HG03103 (cell line): ENCODE measurements around the gene CLCN3.
A peak's percentile ranks its signal among the peaks of the same experiment; 100 is the strongest.
"Not testable (repeated sequence)": the region's sequence is repeated elsewhere in the genome, so short reads cannot be mapped to it uniquely, and the experiment has no call there.

ENCODE experiments used
- ATAC-seq: cut with Tn5 transposase; IDR thresholded peaks from one replicate; pipeline ENCODE4 v1.9.1; 2021; ENCODE audit warnings: low read depth; ENCODE audit not compliant: unreplicated experiment

CLCN3 gene

DNA sequence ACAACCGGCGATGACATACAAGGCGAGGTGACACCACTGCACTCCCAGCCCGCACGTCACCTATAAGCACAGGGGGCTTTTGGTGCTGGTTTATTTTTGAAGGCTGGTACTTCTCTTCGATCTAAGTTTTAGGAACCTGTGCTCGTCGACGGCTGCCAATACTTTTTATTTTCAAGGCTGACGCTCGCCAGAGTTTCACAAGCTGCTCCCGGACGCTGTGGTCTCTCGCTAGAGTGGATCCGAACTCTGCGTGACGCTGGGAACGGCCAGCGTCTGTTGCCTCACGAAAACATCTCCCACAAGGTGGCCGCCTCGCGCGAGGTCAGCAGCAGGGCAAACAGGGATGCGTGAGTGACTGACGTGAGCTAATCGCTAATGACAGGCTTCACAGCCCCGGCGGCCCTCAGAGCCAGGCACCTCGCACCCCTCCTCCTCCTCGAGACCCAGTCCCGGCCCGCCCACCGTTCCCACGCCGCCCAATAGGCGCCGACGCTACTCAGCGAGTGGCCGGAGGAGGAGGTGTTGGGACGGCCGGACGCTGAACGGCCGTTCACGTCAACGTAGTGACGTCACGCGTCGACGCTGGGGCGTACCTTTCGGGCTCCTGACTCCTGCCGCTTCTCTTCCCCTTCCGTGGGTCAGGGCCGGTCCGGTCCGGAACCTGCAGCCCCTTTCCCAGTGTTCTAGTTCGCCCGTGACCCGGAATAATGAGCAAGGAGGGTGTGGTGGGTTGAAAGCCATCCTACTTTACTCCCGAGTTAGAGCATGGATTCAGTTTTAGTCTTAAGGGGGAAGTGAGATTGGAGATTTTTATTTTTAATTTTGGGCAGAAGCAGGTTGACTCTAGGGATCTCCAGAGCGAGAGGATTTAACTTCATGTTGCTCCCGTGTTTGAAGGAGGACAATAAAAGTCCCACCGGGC, at the start of gene CLCN3:
CLCN3 (plus strand) TSS at position 621 of the 922 bp plus-strand sequence. CDS start 15,351 bp downstream, outside the sequence.
- peak; percentile 88 for ATAC-seq

DNA sequence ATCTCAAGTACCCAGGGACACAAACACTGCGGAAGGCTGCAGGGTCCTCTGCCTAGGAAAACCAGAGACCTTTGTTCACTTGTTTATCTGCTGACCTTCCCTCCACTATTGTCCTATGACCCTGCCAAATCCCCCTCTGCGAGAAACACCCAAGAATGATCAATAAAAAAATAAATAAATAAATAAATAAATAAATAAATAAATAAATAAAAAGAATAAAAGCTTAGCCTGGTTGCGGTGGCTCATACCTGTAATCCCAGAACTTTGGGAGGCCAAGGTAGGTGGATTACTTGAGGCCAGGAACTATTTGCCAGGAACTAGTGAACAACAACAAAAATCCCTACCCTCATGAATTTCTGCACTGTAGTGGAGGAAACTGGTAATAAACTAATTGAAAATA, 49.4 kb upstream of the CLCN3 start:
- ATAC-seq: not testable (repeated sequence)

DNA sequence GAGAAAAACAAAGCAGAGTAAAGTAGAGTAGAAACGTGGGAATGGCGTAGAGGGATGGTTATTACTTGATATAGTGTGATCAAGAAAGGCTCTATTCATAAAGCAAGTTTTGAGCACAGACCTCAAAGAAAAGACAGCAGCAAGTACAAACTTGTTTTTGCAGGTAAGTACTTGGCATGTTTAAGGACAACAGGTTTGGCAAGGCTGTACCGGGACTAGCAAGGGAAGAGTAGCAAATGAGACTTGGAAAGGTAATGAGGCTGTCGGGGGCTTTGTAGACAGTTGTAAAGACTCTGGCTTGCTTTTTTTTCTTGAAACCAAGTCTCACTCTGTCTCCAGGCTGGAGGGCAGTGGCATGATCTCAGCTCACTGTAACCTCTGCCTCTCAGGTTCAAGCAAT, 48.9 kb upstream of the CLCN3 start:
- no peak for ATAC-seq

DNA sequence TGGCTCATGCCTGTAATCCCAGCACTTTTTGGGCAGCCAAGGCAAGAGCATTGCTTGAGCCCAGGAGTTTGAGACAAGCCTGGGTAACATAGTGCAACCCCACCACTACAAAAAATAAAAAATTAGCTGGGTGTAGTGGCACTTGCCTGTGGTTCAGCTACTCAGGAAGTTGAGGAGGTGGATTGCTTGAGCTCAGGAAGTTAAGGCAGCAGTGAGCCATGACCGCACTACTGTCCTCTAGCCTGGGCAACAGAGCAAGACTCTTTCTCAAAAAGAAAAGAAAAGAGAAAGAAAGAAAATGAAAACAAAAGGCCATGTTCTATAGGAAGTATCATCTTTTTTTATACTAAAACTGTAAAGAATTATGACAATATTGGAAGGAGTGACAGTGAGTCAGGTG, 46.5 kb upstream of the CLCN3 start:
- peak; percentile 70 for ATAC-seq

DNA sequence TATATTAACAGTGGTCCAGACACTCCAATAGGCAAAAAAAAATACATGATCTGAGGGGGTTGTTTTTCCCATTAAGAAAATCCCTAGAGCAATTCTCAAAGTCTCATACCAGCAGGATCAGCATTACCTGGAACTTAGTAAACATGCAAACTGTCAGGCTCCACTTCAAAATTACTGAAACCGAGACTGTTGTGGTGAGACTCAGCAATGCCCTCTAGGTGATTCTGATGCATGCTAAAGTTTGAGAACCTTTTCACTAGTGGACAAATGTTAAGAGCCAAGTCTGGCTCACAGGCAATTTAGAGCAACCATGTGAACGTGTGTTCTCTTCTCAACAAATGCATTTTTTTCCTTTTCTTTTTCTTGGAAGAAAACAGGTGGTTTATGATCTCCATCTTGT, 38.2 kb upstream of the CLCN3 start:
- peak; percentile 89 for ATAC-seq

DNA sequence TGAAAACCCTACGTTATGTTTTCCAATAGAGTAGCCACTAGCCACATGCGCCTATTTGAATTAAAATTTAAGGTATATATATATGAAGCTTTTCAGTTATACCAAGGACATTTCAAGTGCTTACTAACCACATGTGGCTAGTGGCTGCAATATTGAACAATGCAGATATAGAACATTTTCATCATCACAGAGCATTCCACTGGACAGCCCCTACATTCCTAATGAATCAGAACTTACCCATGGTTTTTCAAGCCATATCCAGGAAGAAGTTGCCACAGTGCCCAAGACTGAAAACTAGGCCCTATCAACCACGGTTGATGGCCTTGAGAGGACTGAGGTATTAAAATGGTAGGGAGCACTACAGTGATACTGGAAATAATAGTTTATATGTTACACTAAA, 37.7 kb upstream of the CLCN3 start:
- no peak for ATAC-seq

DNA sequence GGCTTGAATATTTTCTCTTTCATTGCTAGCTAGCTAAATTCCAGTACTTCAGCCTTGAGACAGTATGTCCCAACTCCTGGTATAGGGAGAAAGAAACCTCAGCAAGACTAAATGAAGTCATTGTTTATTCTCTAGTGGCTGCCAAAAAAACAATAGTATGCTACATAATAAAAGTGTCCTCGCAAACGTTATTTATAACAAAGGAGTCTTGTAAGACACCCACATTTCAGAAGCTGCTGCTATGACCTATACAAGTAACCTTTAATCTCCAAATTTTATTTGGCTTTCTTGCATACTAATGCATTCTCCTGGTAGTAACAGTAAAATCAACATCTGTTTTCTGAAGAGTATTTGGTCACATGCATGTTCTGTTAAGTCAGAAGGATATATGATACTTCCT, 36.8 kb upstream of the CLCN3 start:
- no peak for ATAC-seq

DNA sequence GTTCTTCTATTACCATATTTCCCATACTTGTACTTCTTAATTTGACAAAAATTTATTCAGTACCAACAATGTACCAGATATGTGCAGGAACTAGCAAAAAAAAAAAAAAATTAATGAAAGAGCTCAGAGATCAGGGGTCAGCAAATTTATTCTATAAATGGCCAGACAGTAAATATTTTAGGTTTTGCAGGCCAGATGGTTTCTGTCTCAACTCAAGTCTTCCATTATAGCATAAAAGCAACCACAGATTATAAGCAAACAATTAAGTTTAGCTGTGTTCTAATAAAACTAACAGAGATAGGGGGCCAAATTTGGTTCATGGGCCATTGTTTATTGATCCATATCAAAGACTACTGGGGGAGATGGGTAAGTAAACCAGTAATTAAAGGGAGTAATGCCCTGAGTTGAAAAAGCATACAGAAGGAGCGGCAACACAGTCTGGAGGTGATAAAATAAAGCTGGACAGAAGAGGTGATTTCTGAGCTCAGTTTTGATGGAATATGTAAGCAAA, 27.3 kb upstream of the CLCN3 start:
- no peak for ATAC-seq

DNA sequence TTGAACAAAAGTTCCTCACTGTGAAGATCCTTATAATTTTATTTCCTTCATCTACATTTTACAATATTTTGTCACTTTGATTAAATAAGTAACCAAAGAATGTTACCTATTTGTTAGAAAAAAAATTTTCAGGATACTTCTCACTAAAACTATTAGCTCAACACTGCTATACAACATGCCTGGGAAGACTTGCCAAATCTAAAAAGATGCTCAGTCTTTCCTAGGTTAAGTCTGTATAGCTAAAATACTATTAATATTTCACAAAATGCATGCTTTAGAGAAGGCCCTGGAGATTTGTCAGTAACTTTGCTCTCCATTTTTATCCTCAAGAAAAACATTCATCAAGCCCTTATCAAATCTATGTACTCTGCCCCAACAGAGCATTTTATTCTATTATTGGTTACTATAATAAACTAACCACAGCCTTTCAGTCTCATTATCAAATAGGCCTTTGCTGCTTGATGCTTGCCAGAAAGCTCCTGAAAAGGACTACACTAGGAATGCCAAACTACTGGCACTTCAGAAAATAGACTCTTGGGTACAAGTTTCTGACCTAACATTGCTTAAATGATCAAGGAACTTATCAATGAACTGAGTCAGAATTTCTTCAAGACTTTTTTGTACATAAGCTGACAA, 25.7 kb upstream of the CLCN3 start:
- ATAC-seq: no peak

DNA sequence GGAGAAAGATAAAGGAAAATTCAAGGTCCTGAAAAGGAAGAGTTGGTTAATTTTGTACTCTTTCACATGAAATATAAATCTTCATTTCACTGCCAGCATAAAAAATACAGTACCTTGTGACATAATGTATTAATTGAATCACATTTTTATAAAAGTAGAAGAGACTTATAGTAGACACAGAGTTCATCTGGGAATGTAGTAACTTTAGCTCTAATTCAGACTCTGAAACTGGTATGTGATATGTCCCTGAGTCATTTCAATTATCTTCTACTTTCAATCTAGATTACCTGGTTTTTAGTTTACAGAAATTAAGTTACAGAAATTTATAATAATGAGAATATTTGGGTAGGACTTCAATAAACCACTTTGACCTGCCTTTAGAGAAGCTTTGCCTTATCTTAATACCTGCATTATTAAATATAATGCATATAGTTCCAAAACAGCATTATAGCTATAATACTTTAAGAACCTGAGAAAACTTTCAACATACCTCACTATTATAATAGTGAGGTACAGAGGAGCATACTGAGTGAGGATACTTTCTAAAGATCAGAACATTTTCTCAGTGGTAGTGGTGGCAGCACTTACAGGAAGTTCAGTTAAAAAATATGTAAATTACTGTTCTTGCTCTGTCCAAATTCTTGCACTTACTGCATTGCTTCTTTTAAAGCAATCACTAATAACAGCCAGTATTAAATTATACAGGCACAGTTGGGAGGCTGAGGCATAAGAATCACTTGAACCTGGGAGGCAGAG, 19.2 kb upstream of the CLCN3 start:
- peak; percentile 49 for ATAC-seq

DNA sequence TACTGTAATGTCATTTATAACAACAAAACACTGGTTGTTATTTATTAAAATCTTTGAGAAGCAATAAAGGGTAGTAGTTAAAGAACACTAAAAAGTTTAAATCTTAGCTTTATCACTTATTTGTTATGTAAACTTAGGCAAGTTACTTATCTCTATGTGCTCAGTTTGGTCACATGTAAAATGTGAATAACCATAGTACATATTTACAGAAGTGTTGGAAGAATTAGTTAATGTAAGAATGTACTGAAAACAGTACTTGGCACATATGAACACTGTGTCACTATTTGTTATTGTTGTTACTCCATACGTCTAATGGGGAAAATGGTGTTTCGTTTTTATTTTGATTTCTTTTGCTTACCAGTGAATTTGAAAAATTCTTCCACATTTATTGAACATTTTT, 17.1 kb upstream of the CLCN3 start:
- no peak for ATAC-seq

DNA sequence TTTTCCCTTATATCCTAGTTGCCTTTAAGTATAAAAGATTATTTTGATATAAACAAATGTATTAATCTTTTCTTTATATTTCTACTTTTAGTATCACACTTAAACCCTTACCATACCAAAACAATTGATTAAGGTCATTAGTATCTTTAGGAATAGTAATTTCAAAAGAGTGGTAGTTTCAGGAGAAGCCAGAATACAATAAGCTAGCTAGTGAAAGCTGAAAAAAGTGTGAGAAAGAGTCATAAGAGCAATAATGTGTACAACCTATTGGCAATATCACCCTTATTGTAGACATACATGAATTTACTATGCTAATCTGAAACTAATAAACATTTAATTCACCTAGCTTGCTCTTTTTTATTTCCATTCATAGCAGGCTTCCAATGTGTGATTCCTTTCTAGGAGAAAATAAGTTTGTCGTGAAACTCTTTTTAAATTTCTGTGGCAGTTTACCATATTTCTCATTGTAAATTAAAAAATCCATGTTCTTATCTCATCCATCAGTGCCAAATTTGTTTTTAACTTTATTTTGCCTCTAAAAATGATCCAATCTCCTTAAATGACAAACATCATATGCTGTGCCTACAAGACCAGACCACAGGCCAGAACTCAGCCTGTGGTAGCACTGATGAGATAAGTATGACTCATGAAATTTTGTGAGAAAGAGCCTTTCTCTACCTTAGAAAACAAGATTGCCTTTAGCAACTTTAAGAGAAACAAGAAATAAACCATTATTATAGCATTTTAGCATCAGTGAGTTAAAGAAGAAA, 16.1 kb upstream of the CLCN3 start:
- ATAC-seq: peak; percentile 83

DNA sequence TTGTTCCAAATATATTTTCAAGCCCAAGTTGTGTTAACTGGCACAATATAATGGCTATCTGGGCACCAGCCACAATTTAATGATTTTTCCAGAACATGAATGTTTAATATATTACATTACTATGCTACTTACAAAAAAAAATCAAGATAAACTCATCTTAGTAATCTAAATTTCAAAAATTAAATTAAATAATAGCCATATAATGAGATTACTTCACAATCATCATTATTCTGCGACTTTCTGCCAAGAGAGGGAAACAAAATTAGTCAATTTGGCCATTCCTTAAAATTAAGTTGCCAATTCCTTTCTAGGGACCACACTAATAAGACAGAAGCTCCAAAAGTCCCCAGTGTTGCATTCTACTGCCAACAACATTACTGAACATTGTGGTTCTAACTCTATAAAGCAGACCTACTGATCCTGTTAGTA, 15.5 kb upstream of the CLCN3 start:
- no peak for ATAC-seq

DNA sequence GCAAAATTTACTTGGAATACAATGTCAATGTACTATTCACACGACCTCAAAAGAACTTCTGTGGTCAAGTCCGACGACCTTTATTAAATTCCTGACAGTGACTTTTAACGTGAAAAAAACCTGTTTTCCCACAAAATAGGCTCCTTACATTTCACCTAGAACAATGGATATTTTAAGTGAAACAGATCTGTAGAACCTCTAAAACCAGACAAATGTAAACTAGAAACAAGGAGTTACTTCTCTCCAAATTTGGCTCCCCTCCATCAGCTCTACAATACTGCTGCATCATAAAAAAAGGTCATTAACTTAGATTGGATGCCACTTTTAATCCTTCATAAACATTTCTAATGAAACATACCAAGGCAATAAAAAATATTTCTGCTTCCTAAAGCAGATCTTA, 9.2 kb upstream of the CLCN3 start:
- no peak for ATAC-seq

DNA sequence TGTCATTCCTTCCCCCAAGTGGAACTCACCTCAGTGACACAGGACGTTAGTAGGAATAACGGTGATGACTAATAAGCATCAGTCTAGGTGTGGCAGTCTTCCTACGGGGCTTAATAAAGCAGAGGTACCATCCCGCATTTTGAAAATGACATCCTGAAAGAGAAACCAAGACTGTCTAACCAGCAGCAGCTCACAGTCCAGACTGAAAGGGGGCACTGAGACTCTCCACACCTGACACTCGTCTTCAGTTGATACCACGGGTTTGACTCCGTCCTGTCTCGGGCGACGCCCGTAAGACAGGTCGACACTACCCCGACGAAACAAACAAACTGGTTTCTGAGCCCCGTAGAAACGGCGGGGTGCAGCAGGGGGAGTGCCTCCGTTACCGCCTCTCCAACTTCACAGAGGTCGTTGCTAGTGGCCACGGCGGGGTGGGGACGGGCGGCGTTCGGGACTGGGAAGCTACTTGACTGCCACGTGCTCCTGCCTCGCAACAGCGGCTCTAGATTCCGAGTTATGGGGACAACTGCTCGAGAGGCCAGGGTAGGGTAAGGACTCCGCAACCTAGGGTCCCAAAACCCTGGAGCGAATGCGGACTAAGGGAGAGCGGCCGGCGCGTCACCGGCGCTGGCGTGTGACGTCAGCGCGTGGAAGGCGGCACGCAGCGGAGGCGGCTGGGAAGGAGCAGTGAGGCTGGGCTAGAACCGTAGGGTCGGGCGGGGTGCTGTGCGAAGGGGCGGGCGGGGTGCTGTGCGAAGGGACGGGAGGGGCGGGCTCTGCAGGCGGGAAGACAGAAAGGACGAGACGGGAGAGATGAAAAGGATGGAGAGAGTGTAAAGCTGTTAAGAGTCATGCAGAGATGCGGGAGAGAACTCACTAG, 8.1 kb upstream of the CLCN3 start, which contains the start of gene NEK1:
NEK1 (minus strand) TSS at position 593 of the 880 bp plus-strand sequence. CDS start 9,953 bp downstream, outside the sequence.
- peak; percentile 95 for ATAC-seq

DNA sequence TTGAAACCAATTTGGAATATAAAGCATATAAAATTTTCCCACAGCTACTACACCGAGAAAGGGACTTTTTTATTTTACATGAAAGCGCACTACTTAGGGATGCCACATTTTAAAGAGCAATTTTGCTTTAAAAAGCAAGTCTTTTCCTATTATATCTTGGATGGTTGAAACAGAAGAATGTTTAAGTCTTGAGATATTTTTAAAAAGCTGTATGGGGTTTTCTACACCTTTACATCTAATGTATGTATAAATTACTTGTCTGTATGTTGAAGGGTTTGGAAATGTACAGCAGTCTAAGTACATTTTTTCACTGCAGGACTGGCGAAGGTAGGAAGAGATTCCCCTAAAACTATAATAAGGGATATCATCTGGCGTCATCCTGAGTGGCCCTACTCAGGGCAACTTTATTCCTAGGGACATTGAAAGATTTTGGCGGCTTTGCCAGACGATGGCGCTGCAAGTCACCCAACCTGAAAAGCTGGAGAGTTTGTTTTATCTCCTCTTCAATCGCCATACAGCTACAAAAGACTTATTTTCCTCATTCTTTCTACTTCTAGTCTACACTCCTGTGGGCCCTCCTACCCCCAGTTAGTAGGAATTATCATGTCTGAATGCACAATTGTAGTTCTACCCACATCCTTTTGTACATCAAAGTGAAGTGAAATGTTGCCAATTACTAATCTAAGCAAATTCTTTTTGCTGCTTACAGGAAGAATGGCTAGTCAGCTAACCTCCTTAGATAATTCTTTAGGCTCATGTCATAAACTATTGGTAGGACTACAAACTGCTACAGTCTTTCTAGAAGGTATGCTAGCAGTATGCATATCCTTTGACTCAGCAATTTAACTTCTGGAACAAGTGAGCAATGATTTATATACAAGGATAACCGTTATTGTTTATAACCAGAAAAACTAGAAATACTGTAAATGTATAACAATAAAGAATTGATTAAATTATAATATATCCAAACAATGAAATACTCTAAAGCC, 7.2 kb upstream of the CLCN3 start:
- ATAC-seq: peak; percentile 31

DNA sequence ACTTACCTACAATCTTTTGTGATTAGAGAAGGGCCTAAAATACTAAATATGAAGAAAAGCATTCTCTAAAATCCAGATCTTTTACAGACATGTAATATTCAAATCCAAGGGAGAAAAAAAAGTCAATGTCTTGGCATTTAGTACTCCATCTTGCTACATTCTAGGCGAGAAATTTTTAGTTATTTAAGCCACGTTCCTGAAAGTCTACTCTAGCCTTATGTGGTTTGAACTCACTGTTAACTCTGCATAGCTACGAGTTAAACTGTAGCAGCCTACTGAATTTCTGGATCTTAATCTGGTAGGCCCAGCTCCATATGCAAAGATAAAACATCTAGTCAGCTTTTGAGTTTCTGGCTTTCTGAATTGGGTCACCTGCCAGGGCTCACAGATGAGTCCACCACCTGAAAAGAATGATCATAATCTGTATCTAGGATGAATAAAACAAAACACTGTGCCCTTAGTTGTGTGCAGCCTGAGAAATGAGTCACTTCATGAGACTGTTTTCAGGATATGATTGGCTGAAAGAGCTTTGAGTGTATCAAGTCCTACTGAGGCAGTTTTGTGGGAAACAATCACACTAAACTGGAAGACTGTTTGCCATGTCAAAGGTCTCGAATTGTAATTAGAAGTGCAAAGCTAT, 4.8 kb upstream of the CLCN3 start:
- ATAC-seq: no peak
